Measurements from ENCODE around the gene DNAH17.

DNA sequence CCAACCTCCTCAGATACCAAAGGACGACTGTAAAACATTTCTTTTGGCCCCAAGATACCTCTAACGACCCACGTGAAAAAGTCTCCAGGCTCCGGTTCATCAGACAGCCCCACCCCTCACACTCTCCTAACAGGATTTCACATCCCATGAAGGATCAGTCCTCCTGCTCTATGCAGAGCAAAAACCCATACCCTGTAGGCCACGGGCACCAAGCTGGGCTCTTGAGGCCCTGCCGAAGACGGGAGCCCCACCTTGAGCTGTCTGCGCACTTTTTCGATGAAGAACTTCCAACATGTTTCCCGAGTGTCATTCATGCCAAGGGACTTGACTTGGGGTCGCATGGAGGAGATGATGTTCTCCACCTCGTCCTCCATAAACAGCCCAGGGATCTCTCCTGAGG lies 108.8 kb downstream of the DNAH17 start:
- TF ChIP-seq JUN (IDR thresholded peaks at IDR 0.05; ENCODE audit: low read depth, low read length) (no peak), TBP (IDR thresholded peaks at IDR 0.05; ENCODE audit: low read depth, low read length) (no peak), BRCA1 (IDR thresholded peaks at IDR 0.05; ENCODE audit: low read depth, low read length) (no peak)
